GM12878 (cell line): Measurements from ENCODE around the gene AKAP13.

Experiments used
- CEBPB ChIP-seq, 2 experiments: fragments of 150-350 bp in 1 of 2; IDR thresholded peaks; 2 replicates each; pipeline ENCODE4 v1.6.1; 2012 to 2014; ENCODE audit warnings: low read depth in 2 of 2, low read length in 2 of 2, borderline replicate concordance in 1 of 2, inconsistent platforms in 1 of 2
- EP300 ChIP-seq, 2 experiments: fragments of 150-350 bp in 1 of 2; IDR thresholded peaks; 2 replicates each; pipeline ENCODE4 v1.6.1; 2011 to 2012; ENCODE audit warnings: low read depth in 2 of 2, low read length in 2 of 2, borderline replicate concordance in 1 of 2, improper control_type of control experiment in 1 of 2, inconsistent platforms in 1 of 2; ENCODE audit not compliant: control insufficient read depth in 1 of 2
- EZH2 ChIP-seq: IDR thresholded peaks from 2 replicates; pipeline ENCODE4 v1.6.1; 2012; ENCODE audit warnings: low read depth, mild to moderate bottlenecking, control low read depth, inconsistent platforms, low read length, borderline replicate concordance; ENCODE audit not compliant: control insufficient read depth
- KDM1A ChIP-seq: fragments of 200-600 bp; sonication (generic); IDR thresholded peaks from 2 replicates; pipeline ENCODE4 v1.6.1; 2016; ENCODE audit warnings: borderline replicate concordance
- NRF1 ChIP-seq: conservative IDR thresholded peaks from 2 replicates; pipeline ENCODE4 v1.6.1; 2011; ENCODE audit warnings: mild to moderate bottlenecking, low read depth, low read length, improper control_type of control experiment
- POLR2AphosphoS2 ChIP-seq: IDR thresholded peaks from 2 replicates; pipeline ENCODE4 v1.6.1; 2011; ENCODE audit warnings: low read depth, mild to moderate bottlenecking, low read length, improper control_type of control experiment, moderate library complexity
- RAD21 ChIP-seq: IDR thresholded peaks from 2 replicates; pipeline ENCODE4 v1.6.1; 2011; ENCODE audit warnings: mild to moderate bottlenecking, low read depth, low read length, moderate library complexity; ENCODE audit not compliant: insufficient read depth
- SMAD1 ChIP-seq: fragments of 450-650 bp; IDR thresholded peaks from 2 replicates; pipeline ENCODE4 v1.6.1; 2018; ENCODE audit warnings: mild to moderate bottlenecking, low read depth; ENCODE audit not compliant: partially characterized antibody
- TARDBP ChIP-seq: IDR thresholded peaks from 2 replicates; pipeline ENCODE4 v1.6.1; 2016; ENCODE audit warnings: borderline replicate concordance
- USF2 ChIP-seq: IDR thresholded peaks from 2 replicates; pipeline ENCODE4 v1.6.1; 2011; ENCODE audit warnings: low read depth, low read length, improper control_type of control experiment, borderline replicate concordance
- TF ChIP-seq, protein P1 (sequence below), 3 experiments: IDR thresholded peaks in 2 of 3; conservative IDR thresholded peaks in 1 of 3; 2 replicates each; pipeline ENCODE4 v1.5.1; 2011; ENCODE audit warnings: low read depth in 3 of 3, low read length in 3 of 3, mild to moderate bottlenecking in 3 of 3, control low read depth in 2 of 3, moderate library complexity in 2 of 3, inconsistent platforms in 1 of 3, mixed read lengths in 1 of 3; ENCODE audit not compliant: control insufficient read depth in 2 of 3, insufficient read depth in 1 of 3; ENCODE audit errors: extremely low read depth in 1 of 3

DNA sequence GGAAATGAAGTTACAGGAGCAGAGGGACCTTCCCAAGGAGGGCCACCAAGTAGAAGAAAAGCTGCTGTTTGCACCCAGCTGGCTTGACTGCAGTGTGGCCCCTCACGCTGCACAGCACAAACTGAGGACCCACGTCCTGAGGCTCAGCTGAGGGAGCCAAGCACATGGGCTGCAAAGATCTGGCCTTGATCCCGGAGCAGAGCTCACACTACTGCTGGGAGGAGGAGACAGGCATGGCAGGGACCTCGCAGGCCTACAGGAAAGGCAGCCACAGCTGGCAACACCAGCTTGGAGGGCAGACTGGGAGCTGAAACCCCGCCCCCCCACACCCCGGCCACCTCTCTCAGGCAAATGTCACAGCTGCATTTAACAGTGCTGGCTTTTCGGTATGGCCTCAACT is 374.6 kb downstream of the AKAP13 start:
- TF ChIP-seq TARDBP, result no peak
- no peak for TF ChIP-seq EP300 (IDR thresholded peaks at IDR 0.05; ENCODE audit: borderline replicate concordance in 1 of 2, control insufficient read depth in 1 of 2, low read depth in 2 of 2, low read length in 2 of 2)
- no peak for TF ChIP-seq NRF1
- no peak for TF ChIP-seq EZH2
- TF ChIP-seq, protein P1, sequence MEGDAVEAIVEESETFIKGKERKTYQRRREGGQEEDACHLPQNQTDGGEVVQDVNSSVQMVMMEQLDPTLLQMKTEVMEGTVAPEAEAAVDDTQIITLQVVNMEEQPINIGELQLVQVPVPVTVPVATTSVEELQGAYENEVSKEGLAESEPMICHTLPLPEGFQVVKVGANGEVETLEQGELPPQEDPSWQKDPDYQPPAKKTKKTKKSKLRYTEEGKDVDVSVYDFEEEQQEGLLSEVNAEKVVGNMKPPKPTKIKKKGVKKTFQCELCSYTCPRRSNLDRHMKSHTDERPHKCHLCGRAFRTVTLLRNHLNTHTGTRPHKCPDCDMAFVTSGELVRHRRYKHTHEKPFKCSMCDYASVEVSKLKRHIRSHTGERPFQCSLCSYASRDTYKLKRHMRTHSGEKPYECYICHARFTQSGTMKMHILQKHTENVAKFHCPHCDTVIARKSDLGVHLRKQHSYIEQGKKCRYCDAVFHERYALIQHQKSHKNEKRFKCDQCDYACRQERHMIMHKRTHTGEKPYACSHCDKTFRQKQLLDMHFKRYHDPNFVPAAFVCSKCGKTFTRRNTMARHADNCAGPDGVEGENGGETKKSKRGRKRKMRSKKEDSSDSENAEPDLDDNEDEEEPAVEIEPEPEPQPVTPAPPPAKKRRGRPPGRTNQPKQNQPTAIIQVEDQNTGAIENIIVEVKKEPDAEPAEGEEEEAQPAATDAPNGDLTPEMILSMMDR (IDR thresholded peaks at IDR 0.05 in 2 of 3, conservative IDR thresholded peaks at IDR 0.05 in 1 of 3; ENCODE audit: control insufficient read depth in 2 of 3, extremely low read depth in 1 of 3, insufficient read depth in 1 of 3, low read depth in 3 of 3, low read length in 3 of 3), result no peak
- TF ChIP-seq SMAD1, result no peak
- no peak for TF ChIP-seq POLR2AphosphoS2
- TF ChIP-seq RAD21, result no peak
- no peak for TF ChIP-seq USF2
- TF ChIP-seq KDM1A, result no peak
- no peak for TF ChIP-seq CEBPB (IDR thresholded peaks at IDR 0.05; ENCODE audit: borderline replicate concordance in 1 of 2, low read depth in 2 of 2, low read length in 2 of 2)
